ENCODE results near the gene UXT. TPM values are rescaled to one million over a fixed set of nuclear protein-coding genes. Genes with fewer than 3 reads are reported as not detected.

Gene UXT
- total RNA-seq, 2 donors from 2014 or later: 41.9 to 56.6 TPM

DNA sequence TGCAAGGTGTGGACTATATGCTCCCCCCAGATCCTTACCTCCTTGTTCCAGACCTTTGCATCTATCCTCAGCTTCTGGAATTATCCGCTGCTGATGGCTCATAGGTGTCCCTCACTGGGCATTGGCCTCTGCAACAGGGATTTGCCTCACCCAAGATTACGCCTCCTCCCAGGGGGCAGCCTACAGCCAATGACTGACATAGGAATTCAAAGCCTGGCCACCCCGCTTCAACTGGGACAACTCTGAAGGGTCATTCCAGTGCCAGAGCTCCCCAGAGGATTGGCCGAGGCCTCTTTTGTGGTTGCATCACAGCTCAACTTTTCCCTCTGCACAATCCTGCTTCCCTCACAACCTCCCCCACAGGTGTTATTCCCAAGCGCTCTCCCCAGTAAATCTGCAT, 44.4 kb downstream of the UXT start:
- TF ChIP-seq, protein P1, sequence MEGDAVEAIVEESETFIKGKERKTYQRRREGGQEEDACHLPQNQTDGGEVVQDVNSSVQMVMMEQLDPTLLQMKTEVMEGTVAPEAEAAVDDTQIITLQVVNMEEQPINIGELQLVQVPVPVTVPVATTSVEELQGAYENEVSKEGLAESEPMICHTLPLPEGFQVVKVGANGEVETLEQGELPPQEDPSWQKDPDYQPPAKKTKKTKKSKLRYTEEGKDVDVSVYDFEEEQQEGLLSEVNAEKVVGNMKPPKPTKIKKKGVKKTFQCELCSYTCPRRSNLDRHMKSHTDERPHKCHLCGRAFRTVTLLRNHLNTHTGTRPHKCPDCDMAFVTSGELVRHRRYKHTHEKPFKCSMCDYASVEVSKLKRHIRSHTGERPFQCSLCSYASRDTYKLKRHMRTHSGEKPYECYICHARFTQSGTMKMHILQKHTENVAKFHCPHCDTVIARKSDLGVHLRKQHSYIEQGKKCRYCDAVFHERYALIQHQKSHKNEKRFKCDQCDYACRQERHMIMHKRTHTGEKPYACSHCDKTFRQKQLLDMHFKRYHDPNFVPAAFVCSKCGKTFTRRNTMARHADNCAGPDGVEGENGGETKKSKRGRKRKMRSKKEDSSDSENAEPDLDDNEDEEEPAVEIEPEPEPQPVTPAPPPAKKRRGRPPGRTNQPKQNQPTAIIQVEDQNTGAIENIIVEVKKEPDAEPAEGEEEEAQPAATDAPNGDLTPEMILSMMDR (IDR thresholded peaks at IDR 0.05): no peak
- no peak for TF ChIP-seq POLR2A (IDR thresholded peaks at IDR 0.05)
- DNase-seq (no peak), ATAC-seq (no peak)
- Histone ChIP-seq H3K9me3 (no peaks in the 10 kb centered on the region), H3K4me3 (no peak overlapping the region), H3K4me1 (peaks cover 5% of the 10 kb centered on the region), H3K27ac (no peak overlapping the region), H3K27me3 (no peaks in the 10 kb centered on the region), H3K36me3 (replicated peaks in 1 of 2; ENCODE audit: insufficient read depth in 1 of 2, low read depth in 2 of 2) (no peaks in the 10 kb centered on the region)
- intact Hi-C loops (cut with DNase I): no loop called here
- 80 to 87% methylated on average over 1 to 5 of the region's 5 CpGs for WGBS, 2 donors

DNA sequence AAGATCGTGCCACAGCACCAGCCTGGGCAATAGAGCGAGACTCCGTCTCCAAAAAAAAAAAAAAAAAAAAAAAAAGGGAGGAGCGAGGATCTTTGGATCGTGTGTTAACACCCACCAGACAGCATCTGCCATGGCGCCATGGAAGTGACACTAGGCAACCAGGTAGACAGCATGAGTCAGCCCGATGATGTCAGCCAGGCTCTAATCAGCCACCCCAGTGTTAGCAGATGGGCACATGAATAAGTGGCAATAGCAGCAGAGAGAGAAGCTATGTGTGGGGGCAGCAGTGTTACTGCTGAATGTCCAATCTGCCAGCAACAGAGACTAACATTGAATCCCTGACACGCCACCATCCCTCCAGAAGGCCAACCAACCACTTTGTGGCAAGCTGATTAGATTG, 45.9 kb downstream of the UXT start:
- Histone ChIP-seq H3K4me1 (no peaks in the 10 kb centered on the region), H3K9me3 (no peaks in the 10 kb centered on the region), H3K4me3 (no peak overlapping the region), H3K36me3 (replicated peaks in 1 of 2; ENCODE audit: insufficient read depth in 1 of 2, low read depth in 2 of 2) (no peaks in the 10 kb centered on the region), H3K27me3 (no peaks in the 10 kb centered on the region), H3K27ac (no peak overlapping the region)
- TF ChIP-seq, protein P1 (IDR thresholded peaks at IDR 0.05): no peak
- no peak for TF ChIP-seq POLR2A (IDR thresholded peaks at IDR 0.05)
- WGBS, 2 donors: 79 to 100% methylated on average over 1 to 7 of the region's 8 CpGs
- ATAC-seq (no peak), DNase-seq (no peak)
- intact Hi-C loops (cut with DNase I): no loop called here

DNA sequence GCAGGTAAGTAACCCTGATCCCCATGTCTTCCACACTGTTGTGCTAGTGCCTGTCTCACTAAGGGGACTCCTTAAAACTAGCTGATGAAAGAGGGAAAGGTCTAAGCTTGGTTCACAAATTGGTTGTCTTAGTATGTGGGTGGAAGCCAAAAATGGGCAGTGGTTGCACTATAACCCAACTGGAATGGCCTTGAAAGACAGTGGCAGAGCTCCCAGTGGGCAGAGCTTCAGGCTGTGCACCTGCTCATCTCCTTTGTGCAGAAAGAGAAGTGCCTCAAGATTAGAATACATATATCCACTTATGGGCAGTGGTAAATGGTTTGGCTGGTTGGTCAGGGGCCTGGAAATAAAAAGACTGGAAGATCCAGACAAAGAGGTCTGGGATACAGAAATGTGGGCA, 46.6 kb downstream of the UXT start:
- intact Hi-C loops (cut with DNase I): no loop called here
- Histone ChIP-seq H3K4me3 (no peak overlapping the region), H3K9me3 (no peaks in the 10 kb centered on the region), H3K27ac (no peak overlapping the region), H3K4me1 (no peaks in the 10 kb centered on the region), H3K36me3 (replicated peaks in 1 of 2; ENCODE audit: insufficient read depth in 1 of 2, low read depth in 2 of 2) (no peaks in the 10 kb centered on the region), H3K27me3 (no peaks in the 10 kb centered on the region)
- ATAC-seq: no peak
- DNase-seq: no peak
- TF ChIP-seq POLR2A (IDR thresholded peaks at IDR 0.05): no peak
- TF ChIP-seq, protein P1 (IDR thresholded peaks at IDR 0.05): no peak

DNA sequence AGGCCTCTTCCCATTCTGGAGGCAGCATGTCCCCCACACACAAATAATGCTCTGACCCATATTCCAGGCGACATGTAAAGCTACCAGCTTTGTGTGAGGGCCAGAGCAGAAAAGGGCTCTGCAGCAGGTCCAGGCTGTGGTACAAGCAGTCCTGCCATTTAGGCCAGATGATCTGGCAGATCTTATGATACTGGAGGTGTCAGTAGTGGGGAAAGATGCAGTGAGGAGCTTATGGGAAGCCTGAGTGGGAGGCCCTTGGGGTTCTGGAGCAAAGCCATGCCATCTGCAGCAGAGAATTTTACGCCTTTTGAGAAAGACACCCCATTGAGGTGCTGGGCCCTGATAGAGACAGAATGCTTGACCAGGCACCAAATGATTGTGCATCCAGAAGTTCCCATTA, 47.1 kb downstream of the UXT start:
- H3K27ac ChIP-seq: no peak overlapping the region
- no peaks in the 10 kb centered on the region for H3K4me1 ChIP-seq
- TF ChIP-seq, protein P1 (IDR thresholded peaks at IDR 0.05): no peak
- no peak for TF ChIP-seq POLR2A (IDR thresholded peaks at IDR 0.05)
- no peaks in the 10 kb centered on the region for H3K27me3 ChIP-seq
- no peaks in the 10 kb centered on the region for H3K9me3 ChIP-seq
- 75 to 85% methylated on average over 1 to 2 of the region's 2 CpGs for WGBS, 2 donors
- no peak for ATAC-seq
- no peak overlapping the region for H3K4me3 ChIP-seq
- DNase-seq: no peak
- no peaks in the 10 kb centered on the region for H3K36me3 ChIP-seq (replicated peaks in 1 of 2; ENCODE audit: insufficient read depth in 1 of 2, low read depth in 2 of 2)
- intact Hi-C loops (cut with DNase I): no loop called here

DNA sequence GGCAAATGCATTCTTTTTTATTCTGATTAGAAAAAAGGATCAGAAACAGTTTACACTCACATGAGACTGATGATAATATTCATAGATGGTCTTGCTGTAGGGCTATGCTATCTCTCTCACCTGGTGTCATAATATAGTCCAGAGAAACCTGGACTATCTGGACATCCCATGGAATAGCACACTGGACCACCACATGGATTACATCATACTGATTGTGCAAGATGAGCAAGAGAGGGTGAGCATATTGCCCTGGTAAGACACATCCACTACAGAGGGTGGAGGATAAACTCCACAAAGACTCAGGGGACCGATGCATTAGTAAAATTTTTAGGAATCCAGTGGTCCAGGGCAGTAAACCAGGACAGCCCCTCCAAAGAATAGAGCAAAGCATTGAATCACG, 47.5 kb downstream of the UXT start:
- TF ChIP-seq POLR2A (IDR thresholded peaks at IDR 0.05): no peak
- TF ChIP-seq, protein P1 (IDR thresholded peaks at IDR 0.05): no peak
- intact Hi-C loops (cut with DNase I): no loop called here
- no peaks in the 10 kb centered on the region for H3K27me3 ChIP-seq
- no peak overlapping the region for H3K27ac ChIP-seq
- H3K36me3 ChIP-seq (replicated peaks in 1 of 2; ENCODE audit: insufficient read depth in 1 of 2, low read depth in 2 of 2): no peaks in the 10 kb centered on the region
- no peak overlapping the region for H3K4me3 ChIP-seq
- ATAC-seq: no peak
- H3K4me1 ChIP-seq: no peaks in the 10 kb centered on the region
- 83% methylated on average over 2 of the region's 2 CpGs; no CpG with 5 or more reads in 1 of the 2 donors for WGBS, 2 donors
- no peaks in the 10 kb centered on the region for H3K9me3 ChIP-seq
- DNase-seq: no peak
